Activated T-helper 9 cell treated with anti-CD3 and anti-CD28 coated beads, Interleukin-2, amount 50 U/mL, for 16 hours (primary cell): ENCODE data around the gene SNAP25.

Source experiments
- DNase-seq: peaks from one replicate; pipeline ENCODE4 v3.0.0-alpha.2; 2020; ENCODE audit warnings: low read depth

SNAP25 gene

GRCh38 chr20:10304471-10305046, 85.9 kb downstream of the SNAP25 start:
- no peak for DNase-seq

DNA sequence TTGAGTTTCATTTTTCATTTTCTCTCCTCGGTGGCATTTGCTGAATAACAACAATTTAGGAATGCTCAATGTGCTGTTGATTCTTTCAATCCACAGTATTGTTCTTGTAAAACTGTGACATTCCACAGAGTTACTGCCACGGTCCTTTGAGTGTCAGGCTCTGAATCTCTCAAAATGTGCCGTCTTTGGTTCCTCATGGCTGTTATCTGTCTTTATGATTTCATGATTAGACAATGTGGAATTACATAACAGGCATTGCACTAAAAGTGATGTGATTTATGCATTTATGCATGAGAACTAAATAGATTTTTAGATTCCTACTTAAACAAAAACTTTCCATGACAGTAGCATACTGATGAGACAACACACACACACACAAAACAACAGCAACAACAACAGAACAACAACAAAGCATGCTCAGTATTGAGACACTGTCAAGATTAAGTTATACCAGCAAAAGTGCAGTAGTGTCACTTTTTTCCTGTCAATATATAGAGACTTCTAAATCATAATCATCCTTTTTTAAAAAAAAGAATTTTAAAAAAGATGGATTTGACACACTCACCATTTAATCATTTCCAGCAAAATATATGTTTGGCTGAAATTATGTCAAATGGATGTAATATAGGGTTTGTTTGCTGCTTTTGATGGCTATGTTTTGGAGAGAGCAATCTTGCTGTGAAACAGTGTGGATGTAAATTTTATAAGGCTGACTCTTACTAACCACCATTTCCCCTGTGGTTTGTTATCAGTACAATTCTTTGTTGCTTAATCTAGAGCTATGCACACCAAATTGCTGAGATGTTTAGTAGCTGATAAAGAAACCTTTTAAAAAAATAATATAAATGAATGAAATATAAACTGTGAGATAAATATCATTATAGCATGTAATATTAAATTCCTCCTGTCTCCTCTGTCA, 88.1 kb downstream of the SNAP25 start:
- no peak for DNase-seq

GRCh38 chr20:10307359-10307735, 88.7 kb downstream of the SNAP25 start:
- DNase-seq, result no peak

- no peak for DNase-seq
Measured at GRCh38 chr20:10308652-10309051, 90.0 kb downstream of the SNAP25 start.

- no peak for DNase-seq
Measured at GRCh38 chr20:10309326-10309725, 90.7 kb downstream of the SNAP25 start.

DNA sequence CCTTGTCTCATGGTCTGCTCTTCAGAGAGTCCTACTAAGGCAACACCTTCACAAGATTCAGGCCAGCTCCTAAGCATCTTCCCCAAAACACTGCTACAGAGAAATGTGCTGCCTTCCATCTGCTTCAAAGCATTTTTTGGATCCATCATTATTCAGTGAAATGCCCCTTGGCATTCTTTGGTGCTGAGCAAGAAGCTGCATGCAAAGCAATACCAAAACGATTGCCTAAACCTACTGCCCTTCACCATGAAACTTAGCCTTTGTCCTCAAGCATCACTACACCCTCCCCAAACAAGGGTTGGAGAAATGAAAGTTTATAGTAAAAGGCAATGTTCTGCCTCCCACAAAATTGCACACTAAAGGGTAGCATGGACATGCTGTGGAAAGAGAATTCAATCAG, 93.5 kb downstream of the SNAP25 start:
- DNase-seq, result no peak

- DNase-seq, result no peak
Measured at GRCh38 chr20:10313215-10313614, 94.6 kb downstream of the SNAP25 start.

DNA sequence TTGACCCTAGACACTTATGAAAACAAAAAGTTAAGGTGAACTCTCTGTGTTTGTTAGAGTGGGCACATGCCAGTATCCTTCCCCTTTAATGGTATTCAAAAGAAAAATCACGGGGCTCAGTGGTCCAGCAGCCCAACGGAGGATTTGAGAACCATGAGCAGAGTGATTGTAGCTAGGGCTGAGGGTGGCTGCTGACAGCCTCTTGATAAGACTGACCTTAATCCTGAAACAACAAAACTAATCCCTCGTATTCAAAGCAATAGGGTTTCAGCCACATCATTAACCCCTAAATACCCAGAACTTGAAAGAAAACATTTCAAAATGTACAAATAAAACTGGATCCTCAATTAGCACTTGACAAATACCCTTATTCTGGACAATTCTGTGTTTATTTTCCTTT, 95.1 kb downstream of the SNAP25 start:
- no peak for DNase-seq

DNA sequence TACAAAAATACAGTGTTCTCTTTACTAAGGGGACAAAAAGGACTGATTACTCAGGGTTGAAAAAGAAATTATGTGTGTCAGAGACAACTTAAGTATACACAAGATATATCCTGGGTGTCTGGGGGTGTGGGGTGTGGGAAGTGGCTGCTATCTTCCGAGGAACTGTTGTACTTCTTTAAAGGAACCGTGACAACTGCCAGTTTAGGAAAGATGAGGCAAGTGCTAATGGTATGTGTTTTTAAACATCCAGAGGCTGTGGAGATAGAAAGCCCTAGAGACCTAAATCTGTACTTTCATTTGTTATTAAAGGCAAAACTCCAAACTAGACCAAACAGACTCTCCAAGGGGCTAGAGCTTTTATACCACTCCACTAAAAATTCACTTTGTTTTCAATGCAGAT, 95.6 kb downstream of the SNAP25 start:
- no peak for DNase-seq

- DNase-seq, result no peak
Measured at GRCh38 chr20:10315138-10315537, 96.5 kb downstream of the SNAP25 start.

- no peak for DNase-seq
Measured at GRCh38 chr20:10316582-10316981, 98.0 kb downstream of the SNAP25 start.

GRCh38 chr20:10318291-10319024, 99.8 kb downstream of the SNAP25 start:
- DNase-seq, result no peak

- no peak for DNase-seq
Measured at GRCh38 chr20:10319855-10320254, 101.2 kb downstream of the SNAP25 start.

GRCh38 chr20:10321138-10321717, 102.6 kb downstream of the SNAP25 start:
- no peak for DNase-seq

DNA sequence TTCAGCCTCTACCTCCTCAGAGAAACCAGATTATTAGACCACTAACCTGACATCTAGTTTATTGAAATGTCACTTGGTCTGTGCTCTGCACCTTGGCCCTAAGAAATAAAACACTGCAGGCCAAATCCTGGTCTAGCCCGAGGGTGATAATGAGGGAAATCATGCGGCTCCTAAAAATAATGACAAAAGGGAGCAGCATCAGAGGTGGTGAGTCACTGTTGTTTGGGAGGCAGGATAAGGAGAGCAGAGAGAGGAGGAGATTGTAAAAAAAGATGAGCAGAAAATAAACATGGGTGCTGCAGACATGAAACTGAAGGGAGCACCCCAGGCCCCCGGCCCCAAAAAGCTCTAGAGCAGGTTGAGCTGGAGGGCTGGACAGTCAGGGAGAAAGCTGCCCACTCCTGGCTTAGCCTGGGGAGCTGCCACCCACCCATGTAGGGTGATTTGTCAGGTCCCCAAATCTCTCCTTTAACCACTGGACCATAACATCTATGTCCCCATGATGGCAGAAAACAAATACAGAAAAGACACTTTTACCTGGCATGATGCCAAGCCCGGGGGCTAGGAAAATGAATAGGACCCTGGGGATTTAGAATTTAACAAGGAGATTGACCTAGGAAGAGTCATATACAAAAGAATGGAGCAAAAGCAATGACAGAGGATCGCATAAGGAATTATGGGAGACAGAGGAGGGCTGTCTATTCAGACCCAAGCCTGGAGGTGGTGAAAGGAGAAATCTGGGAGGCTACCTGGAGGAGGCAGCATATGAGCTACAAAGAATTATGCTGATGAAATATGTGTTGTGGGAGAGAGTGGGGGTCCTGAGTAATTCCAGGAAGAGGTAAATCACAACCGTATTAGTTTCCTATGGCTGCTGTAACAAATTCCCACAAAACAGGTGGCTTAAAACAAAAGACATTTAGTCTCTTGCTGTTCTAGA, 103.7 kb downstream of the SNAP25 start:
- DNase-seq, result no peak

DNA sequence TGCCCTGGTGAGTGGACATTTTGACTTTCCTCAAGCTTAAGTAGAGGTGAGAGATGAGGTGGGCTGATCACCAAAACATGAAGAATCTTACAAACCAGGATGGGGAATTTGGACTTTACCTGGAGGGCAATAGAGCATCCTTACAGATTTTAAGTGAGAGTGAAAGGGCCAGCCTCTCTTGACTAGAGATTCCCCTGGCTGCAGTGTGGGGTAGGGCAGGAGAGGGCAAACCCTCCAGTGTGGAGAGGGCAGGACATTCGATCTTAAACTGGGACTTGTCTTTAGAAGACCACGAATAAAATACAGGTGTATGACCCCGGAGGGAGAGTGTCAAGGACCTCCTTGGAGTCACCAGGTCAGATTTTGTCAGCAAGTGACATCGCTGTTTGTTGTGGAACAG, 105.1 kb downstream of the SNAP25 start:
- DNase-seq, result no peak

GRCh38 chr20:10324198-10324847, 105.7 kb downstream of the SNAP25 start:
- DNase-seq, result no peak

- no peak for DNase-seq
Measured at GRCh38 chr20:10328897-10329255, 110.2 kb downstream of the SNAP25 start.

DNA sequence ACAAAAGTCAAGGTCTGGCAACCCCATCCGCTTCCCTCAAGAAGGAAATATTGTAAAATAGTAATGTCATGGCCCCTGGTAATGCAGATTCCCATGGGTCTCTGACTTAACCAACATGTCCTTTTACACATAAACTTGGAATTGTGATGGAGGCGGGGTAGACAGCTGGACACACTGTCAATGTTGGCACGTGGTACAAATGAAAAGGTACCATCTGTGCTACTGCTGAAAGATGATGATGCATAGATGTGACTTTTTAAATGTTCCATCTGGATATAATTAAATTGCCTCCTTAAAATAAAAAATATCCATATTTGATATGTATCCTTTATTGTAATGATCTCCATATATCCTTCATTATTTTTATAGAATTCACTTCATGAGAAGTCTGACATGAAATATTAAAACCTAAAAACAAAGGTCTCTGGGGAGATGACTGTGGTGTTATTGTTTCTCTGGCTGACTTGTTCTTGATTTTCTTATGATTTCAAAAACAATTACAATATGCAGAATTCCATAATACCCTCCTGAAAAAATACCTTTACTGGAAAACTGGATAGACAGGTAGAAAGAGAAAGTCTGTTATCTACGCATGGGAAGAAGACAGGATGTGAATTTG, 110.9 kb downstream of the SNAP25 start:
- DNase-seq, result no peak

GRCh38 chr20:10330071-10330470, 111.4 kb downstream of the SNAP25 start:
- no peak for DNase-seq
